ENCODE results near the gene CRHR1.

Gene CRHR1

DNA sequence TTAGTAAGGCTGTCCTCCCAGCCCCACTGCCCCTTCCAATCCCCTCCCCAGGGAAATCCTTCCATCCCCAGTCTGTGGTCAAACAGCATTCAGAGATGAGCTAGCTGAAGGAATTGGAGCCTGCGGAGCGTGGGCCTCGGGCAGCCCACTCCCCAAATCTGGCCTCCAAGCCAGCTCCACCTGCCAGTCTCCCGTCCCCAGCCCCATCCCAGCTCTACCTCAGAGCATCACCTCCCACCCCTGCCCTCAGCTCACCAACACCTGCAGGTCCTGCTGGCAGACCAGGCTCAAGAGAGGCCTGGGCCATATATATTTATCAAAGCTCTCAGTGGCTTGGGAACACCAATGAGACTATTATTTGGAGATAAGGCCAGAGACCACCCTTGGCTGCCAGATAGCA, 55.3 kb downstream of the CRHR1 start:
- TF ChIP-seq, protein P1, sequence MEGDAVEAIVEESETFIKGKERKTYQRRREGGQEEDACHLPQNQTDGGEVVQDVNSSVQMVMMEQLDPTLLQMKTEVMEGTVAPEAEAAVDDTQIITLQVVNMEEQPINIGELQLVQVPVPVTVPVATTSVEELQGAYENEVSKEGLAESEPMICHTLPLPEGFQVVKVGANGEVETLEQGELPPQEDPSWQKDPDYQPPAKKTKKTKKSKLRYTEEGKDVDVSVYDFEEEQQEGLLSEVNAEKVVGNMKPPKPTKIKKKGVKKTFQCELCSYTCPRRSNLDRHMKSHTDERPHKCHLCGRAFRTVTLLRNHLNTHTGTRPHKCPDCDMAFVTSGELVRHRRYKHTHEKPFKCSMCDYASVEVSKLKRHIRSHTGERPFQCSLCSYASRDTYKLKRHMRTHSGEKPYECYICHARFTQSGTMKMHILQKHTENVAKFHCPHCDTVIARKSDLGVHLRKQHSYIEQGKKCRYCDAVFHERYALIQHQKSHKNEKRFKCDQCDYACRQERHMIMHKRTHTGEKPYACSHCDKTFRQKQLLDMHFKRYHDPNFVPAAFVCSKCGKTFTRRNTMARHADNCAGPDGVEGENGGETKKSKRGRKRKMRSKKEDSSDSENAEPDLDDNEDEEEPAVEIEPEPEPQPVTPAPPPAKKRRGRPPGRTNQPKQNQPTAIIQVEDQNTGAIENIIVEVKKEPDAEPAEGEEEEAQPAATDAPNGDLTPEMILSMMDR (IDR thresholded peaks at IDR 0.05; ENCODE audit: borderline replicate concordance, extremely low read depth, low read length, poor library complexity, severe bottlenecking): no peak
- TF ChIP-seq EZH2 (IDR thresholded peaks at IDR 0.05; ENCODE audit: borderline replicate concordance, low read depth, low read length, severe bottlenecking): no peak
- Histone ChIP-seq H2AFZ (ENCODE audit: low read depth, low read length) (no peak overlapping the region), H4K20me1 (ENCODE audit: insufficient read depth, low read length) (peaks cover 16% of the 10 kb centered on the region), H3K4me1 (ENCODE audit: insufficient read depth, low read length) (no peaks in the 10 kb centered on the region), H3K4me3 (ENCODE audit: low read depth in 1 of 2, low read length in 2 of 2) (no peak overlapping the region), H3K27me3 (ENCODE audit: insufficient read depth, low read length, poor library complexity) (peaks cover 16% of the 10 kb centered on the region), H3K79me2 (ENCODE audit: insufficient read depth, low read length) (no peaks in the 10 kb centered on the region), H3K9me3 (ENCODE audit: insufficient read depth, low read length, severe bottlenecking) (no peaks in the 10 kb centered on the region), H3K27ac (ENCODE audit: low read length) (no peak overlapping the region), H3K4me2 (ENCODE audit: insufficient read depth, low read length) (no peak overlapping the region), H3K36me3 (ENCODE audit: insufficient read depth, low read length) (no peaks in the 10 kb centered on the region), H3K9ac (ENCODE audit: low read depth, low read length) (no peak overlapping the region)
- ATAC-seq (ENCODE audit: insufficient read depth, low read depth) (no peak), DNase-seq (no peak)

- Histone ChIP-seq H3K4me2 (ENCODE audit: insufficient read depth, low read length) (no peak overlapping the region), H3K9me3 (ENCODE audit: insufficient read depth, low read length, severe bottlenecking) (no peaks in the 10 kb centered on the region), H3K4me1 (ENCODE audit: insufficient read depth, low read length) (no peaks in the 10 kb centered on the region), H3K79me2 (ENCODE audit: insufficient read depth, low read length) (no peaks in the 10 kb centered on the region), H2AFZ (ENCODE audit: low read depth, low read length) (no peak overlapping the region), H3K9ac (ENCODE audit: low read depth, low read length) (no peak overlapping the region), H3K36me3 (ENCODE audit: insufficient read depth, low read length) (no peaks in the 10 kb centered on the region), H4K20me1 (ENCODE audit: insufficient read depth, low read length) (peaks cover 10% of the 10 kb centered on the region), H3K4me3 (ENCODE audit: low read depth in 1 of 2, low read length in 2 of 2) (no peak overlapping the region), H3K27ac (ENCODE audit: low read length) (no peak overlapping the region), H3K27me3 (ENCODE audit: insufficient read depth, low read length, poor library complexity) (peaks cover 8% of the 10 kb centered on the region)
- TF ChIP-seq EZH2 (IDR thresholded peaks at IDR 0.05; ENCODE audit: borderline replicate concordance, low read depth, low read length, severe bottlenecking): no peak
- TF ChIP-seq, protein P1 (IDR thresholded peaks at IDR 0.05; ENCODE audit: borderline replicate concordance, extremely low read depth, low read length, poor library complexity, severe bottlenecking): no peak
- ATAC-seq (ENCODE audit: insufficient read depth, low read depth) (no peak), DNase-seq (no peak)
Observed at GRCh38 chr17:45841186-45841585, 57.1 kb downstream of the CRHR1 start.

- H3K9ac ChIP-seq (ENCODE audit: low read depth, low read length): no peak overlapping the region
- H3K27ac ChIP-seq (ENCODE audit: low read length): no peak overlapping the region
- no peaks in the 10 kb centered on the region for H3K9me3 ChIP-seq (ENCODE audit: insufficient read depth, low read length, severe bottlenecking)
- no peak overlapping the region for H2AFZ ChIP-seq (ENCODE audit: low read depth, low read length)
- peaks cover 9% of the 10 kb centered on the region for H4K20me1 ChIP-seq (ENCODE audit: insufficient read depth, low read length)
- no peaks in the 10 kb centered on the region for H3K79me2 ChIP-seq (ENCODE audit: insufficient read depth, low read length)
- no peaks in the 10 kb centered on the region for H3K4me1 ChIP-seq (ENCODE audit: insufficient read depth, low read length)
- H3K4me2 ChIP-seq (ENCODE audit: insufficient read depth, low read length): no peak overlapping the region
- no peak overlapping the region for H3K4me3 ChIP-seq (ENCODE audit: low read depth in 1 of 2, low read length in 2 of 2)
- no peak for DNase-seq
- TF ChIP-seq, protein P1 (IDR thresholded peaks at IDR 0.05; ENCODE audit: borderline replicate concordance, extremely low read depth, low read length, poor library complexity, severe bottlenecking): no peak
- no peak for TF ChIP-seq EZH2 (IDR thresholded peaks at IDR 0.05; ENCODE audit: borderline replicate concordance, low read depth, low read length, severe bottlenecking)
- no peak for ATAC-seq (ENCODE audit: insufficient read depth, low read depth)
- H3K27me3 ChIP-seq (ENCODE audit: insufficient read depth, low read length, poor library complexity): peaks cover 2% of the 10 kb centered on the region
- H3K36me3 ChIP-seq (ENCODE audit: insufficient read depth, low read length): no peaks in the 10 kb centered on the region
Observed at GRCh38 chr17:45841883-45842525, 57.9 kb downstream of the CRHR1 start.
